ENCODE data around the gene IL24.

The IL24 gene

GRCh38 chr1:206880314-206880713 is 16.9 kb upstream of the IL24 start:
- no peak for DNase-seq (ENCODE audit: low spot score)

- no peak for DNase-seq (ENCODE audit: low spot score)
These were observed 14.7 kb upstream of the IL24 start for GRCh38 chr1:206882555-206882954.

GRCh38 chr1:206883160-206883559 is 14.1 kb upstream of the IL24 start:
- DNase-seq (ENCODE audit: low spot score) = no peak

GRCh38 chr1:206883876-206884275 is 13.4 kb upstream of the IL24 start:
- DNase-seq (ENCODE audit: low spot score) = no peak

- DNase-seq (ENCODE audit: low spot score) = no peak
These were observed 11.7 kb upstream of the IL24 start for GRCh38 chr1:206885341-206886060.

- no peak for DNase-seq (ENCODE audit: low spot score)
These were observed 10.4 kb upstream of the IL24 start for GRCh38 chr1:206886831-206887230.

DNA sequence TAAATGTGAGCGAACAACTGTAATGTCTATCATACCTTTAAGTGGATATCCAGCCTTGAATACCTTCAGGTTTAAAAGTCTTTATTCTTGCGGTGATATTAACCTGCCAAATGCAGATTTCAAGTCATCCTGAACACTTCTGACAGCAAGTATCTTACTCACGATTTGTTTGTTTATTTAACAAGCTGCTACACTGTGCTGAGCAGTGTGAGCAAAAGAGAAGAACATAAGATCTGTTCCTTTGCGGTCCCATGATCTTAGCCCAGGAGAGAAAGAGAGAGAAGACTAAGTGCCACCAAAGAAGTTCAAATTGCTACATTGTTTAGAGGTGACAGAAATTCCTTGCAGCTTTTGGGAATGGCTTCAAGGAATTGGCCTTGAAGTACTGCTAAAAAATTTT is 9.5 kb upstream of the IL24 start:
- DNase-seq (ENCODE audit: low spot score) = no peak

DNA sequence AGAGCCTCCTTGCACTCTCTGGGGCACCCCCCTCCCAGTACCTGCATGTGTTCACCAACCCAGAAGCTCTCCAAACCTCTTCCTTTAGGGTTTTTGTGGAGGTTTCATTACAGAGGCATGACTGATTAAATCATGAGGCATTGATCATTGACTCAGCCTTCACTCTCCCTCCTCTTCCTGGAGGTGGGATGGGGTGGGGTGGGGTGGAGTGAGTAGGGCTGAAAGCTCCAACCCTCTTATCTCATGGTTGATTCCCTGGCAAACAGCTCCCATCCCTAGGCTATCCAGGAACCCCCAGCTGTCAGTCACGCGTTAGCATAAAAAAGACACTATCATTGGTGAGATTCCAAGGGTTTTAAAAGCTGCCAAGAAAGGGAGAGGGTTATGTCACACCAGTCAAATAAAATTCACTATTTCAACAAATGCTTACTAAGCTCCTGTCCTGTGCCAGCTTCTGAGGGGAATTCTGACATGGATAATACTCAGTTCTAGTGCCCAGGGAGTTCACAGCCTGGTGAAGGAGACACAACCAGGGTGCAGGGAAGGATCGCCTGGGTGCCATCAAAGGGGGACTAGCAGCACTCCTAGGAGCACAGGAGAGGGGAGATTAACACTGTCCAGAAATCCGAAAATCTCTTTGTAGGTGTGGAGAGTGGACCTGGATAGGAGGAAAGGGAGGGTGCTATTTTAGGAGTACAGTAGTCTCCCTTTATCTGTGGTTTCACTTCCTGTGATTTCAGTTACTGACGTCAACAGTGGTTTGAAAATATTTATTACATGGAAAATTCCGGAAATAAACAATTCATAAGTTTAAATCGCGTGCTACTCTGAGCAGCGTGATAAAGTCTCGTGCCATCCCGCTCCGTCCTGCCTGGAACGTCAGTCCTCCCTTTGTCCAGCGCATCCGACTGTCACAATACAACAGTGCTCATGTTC is 6.8 kb upstream of the IL24 start:
- no peak for DNase-seq (ENCODE audit: low spot score)

- no peak for DNase-seq (ENCODE audit: low spot score)
These were observed 5.8 kb upstream of the IL24 start for GRCh38 chr1:206891412-206891811.

DNA sequence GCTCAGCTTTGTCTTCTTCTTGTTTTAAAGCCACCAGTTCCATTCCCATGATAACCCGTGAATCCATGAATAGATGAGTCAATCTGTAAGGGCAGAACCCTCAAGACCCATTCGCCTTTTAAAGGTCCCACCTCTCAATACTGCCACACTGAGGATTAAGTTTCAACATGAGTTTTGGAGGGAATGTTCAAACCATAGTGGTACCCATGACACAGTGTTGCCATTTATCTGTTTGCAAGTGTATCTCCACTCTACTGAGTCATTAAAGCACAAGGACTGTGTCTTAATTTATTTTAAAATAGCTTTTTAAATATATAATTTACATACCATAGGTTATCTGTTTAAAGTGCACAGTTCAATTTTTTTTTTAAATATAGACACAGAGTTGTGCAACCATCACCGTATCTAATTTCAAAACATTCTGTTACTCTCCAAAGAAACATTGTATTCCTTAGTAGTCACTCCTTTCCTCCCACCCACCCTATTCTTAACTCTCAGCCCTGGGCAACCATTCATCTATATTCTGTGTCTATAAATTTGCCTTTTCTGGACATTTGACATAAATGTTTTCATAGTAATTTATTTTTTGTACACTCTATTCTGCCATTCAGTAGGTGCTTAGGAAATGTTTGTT is 4.8 kb upstream of the IL24 start:
- DNase-seq (ENCODE audit: low spot score) = no peak

DNA sequence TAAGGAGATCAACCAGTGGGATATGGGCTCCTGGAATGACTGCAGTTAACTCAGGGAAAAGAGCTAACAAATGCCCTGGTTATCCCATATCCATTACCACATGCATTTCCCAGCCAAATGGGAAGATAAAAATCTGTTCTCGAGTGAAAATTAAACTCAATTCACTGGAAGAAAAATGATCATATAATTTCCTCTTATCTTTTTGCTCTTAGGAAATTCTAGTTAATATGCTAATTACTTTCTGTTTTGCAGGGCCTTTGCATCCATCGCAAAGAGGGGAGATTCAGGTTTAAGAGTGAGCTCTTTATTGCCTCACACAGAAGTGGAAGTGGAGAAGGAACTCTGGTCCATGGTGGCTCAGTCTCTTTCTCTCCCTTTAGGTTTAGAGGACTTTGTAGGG is 3.9 kb upstream of the IL24 start:
- no peak for DNase-seq (ENCODE audit: low spot score)

DNA sequence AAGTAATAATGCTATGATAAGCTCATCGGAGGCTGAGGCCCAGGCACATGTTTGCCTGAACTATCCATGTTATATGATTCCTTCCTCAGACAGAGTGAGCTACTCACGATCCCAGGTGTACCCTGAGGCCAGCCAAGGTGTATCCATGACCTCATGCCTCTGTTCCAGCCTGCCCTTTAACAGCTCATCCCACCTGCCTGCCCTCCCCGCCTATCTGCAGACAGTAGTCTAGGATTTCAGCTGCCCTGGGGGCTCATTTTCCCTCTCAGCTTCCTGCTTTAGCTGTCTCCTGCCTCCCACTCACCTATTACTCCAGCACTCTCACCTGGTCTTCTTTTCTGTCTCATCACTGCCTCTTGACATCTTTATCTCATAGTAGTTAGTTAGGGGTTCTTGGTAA is 1.9 kb upstream of the IL24 start:
- no peak for DNase-seq (ENCODE audit: low spot score)

DNA sequence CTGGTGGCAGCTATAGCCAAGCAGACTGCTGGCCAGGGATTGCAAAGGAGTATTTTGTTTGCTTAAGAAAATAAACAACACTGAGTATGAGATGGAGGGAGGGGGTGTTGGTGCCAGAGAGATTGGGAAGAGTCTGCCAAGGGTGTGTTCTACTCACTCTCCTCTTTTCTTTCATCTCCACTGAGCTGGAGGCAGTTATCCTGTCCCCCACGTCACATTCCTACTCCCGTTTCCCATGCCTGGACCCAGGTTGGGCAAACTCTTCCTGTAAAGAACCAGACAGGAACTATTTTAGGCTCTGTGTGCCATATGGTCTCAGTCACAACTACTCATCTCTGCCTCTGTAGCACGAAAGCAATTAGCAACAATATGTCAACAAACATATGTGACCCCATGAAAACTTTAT is 1.4 kb upstream of the IL24 start:
- DNase-seq (ENCODE audit: low spot score) = no peak

DNA sequence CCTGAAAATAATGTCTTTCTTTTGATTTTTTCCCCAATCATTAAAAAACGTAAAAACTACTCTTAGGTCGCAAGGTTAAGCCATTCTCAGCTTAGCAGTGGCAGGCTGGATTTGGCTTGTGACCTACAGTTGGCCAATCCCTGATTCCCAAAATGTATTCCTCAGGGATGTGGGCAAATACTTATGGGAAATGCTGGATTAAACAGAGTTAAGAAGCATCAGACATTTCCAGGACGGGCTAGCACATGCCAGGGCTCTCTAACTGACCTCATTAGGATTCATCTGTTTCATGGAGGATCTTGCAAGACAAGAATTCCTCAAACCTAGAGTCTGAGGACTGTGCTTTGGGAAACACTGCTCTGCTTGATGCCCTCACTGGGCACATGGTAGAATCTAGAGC is 982 bp upstream of the IL24 start:
- no peak for DNase-seq (ENCODE audit: low spot score)

DNA sequence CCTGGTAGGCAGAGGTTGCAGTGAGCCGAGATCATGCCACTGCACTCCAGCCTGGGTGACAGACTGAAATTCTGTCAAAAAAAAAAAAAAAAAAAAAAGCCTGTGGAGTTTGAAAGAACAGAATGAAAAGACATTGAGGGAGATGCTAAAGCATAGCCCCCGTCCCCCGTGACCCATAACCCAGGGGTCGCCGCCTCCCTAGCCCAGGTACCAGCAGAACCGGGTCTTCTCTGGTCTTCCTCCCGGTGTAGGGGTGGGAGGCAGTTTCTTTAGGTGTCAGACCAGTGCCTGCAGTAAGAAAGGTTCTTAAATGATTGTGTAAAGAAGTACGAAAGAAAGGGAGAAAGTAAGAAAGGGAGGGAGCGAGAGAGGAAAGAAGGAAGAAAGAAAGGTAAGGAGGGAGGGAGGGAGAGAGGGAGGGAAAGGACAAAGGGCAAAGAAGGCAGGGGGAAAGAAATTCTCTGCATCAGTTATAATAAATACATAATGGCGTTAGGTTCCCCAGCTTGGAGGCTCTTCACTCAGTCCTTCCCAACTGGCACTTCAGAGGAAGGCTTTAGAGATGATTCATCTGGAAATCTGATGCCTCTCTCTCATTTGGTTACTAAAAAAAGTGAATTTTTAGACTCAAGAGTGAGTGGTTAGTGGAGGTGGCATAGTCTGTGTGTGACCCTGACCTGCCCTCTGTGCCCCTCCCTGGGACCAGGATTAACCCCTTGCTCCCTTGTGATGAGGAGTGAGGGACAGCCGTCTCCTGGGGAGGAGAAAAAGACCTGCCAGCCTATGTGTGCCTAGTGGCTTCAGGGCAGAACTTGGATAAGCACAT is 1.1 kb downstream of the IL24 start:
- DNase-seq (ENCODE audit: low spot score) = no peak

DNA sequence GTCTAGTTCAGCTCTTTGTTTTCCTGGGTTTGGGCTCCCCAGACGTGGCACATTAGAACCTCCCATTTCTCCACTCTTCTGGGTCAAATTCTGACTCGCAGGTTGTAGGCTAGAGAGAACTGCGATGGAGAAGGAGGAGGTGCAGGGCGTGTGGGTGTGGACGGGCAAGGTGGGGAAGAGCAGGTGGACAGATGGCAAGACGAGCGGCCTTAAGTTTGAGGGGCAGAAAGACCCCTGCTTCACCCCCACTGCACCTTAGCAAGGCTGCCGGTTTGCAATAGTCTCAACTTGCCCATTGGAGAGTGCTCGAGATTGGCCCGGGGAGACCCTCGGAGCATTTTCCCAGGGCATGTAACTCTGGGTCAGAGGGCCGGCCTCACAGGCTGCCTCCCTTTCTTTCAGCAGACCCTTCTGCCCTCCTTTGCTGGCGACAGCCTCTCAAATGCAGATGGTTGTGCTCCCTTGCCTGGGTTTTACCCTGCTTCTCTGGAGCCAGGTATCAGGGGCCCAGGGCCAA is 1.7 kb downstream of the IL24 start:
- DNase-seq (ENCODE audit: low spot score) = no peak

GRCh38 chr1:206899717-206900116 is 2.5 kb downstream of the IL24 start:
- DNase-seq (ENCODE audit: low spot score) = no peak

DNA sequence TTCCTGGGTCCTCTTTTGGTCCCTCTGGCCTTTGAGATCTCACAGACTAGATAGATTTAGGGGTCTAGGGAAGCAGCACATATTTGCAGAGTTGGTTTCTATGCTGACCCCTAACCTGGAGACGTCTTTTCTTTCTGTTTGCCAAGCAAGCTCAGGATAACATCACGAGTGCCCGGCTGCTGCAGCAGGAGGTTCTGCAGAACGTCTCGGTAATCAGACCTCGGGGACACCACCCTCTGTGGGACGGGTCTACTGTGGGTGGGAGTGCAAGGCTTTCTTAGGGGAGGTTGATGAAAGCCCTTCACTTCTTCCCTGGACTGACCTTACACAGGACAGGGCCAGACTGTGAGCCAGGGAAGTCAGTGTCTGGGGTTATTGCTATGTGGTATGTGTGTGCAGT is 2.9 kb downstream of the IL24 start:
- no peak for DNase-seq (ENCODE audit: low spot score)

GRCh38 chr1:206901944-206902343 is 4.7 kb downstream of the IL24 start:
- no peak for DNase-seq (ENCODE audit: low spot score)

DNA sequence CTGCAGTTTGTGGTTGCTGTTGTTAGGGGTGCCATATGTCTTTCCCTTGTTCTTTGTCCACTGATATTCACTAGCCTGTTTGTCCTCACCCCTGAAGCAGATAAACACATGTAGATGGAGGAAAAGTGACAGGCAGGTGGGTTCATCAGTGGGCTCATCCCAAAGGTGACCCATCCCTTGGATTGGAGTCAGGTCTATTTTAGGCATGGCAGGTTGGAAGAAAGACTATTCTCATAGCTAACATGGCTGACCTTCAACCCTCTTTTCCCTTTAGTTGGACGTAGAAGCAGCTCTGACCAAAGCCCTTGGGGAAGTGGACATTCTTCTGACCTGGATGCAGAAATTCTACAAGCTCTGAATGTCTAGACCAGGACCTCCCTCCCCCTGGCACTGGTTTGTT is 5.5 kb downstream of the IL24 start:
- DNase-seq (ENCODE audit: low spot score) = no peak

GRCh38 chr1:206903687-206904086 is 6.4 kb downstream of the IL24 start:
- no peak for DNase-seq (ENCODE audit: low spot score)

All from iPS-NIHi11 (cell line).